NCI-H2081 (cell line): Measurements from ENCODE around the gene NCS1.
"Not testable (repeated sequence)": the region's sequence is repeated elsewhere in the genome, so short reads cannot be mapped to it uniquely, and the experiment has no call there.

ENCODE experiments used
- DNase-seq, 2 experiments: peaks; one replicate each; lab custom pipeline; 2025; lab: John Stamatoyannopoulos, UW

The NCS1 gene

DNA sequence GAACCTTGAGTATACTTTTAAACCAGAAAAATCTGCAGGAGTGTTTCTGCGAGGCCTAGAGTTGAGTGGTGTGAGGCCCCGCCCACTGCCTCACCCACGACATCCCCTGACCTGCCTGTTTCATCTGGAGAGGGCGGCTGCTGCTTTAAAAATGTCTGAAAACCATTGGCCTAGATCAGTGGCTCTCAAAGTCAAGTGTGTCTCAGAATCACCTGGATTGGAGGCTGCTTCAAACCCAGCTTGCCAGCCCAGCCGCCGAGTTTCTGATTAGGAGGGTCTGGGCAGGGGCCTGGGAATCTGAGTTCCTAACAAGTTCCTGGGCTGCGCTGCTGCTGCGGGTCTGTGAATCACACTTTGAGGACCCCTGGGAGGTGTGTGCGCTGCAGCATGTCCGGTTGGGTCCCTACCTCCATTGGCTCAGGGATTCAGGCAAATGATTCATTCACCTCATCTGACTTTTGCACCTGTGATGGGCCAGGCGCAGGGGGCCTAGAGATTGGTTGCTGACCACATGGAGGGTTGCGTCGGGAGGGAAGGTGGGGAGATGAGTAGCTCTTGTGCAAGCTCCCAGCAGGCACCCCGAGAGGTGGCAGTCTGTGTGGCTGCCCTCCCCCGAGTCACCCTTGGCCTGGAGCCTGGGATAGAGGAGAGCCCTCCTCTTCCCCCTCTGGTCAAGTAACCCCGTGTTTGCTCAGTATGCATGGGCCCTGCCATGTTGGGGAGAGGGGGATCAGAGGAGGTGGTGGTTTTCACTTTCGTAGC lies 65.7 kb downstream of the NCS1 start:
- DNase-seq, result no peak

DNA sequence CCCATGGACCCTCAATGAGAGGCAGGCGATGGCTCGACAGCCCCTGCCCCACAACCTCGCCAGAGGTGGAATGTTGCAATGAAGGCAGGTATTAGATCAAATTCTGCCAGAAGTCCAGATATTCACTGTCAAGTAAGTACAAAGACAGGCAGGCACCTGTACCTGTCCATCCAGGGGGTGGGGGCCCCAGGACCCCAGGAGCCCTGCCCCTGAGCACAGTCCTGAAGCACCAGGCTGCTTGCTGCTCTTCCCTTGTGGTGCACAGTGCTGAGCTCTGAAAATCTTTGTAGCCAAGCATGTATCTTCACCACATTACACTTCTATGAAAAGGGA lies 67.1 kb downstream of the NCS1 start:
- DNase-seq, result no peak

GRCh38 chr9:130239741-130240241 lies 67.6 kb downstream of the NCS1 start:
- no peak for DNase-seq

DNA sequence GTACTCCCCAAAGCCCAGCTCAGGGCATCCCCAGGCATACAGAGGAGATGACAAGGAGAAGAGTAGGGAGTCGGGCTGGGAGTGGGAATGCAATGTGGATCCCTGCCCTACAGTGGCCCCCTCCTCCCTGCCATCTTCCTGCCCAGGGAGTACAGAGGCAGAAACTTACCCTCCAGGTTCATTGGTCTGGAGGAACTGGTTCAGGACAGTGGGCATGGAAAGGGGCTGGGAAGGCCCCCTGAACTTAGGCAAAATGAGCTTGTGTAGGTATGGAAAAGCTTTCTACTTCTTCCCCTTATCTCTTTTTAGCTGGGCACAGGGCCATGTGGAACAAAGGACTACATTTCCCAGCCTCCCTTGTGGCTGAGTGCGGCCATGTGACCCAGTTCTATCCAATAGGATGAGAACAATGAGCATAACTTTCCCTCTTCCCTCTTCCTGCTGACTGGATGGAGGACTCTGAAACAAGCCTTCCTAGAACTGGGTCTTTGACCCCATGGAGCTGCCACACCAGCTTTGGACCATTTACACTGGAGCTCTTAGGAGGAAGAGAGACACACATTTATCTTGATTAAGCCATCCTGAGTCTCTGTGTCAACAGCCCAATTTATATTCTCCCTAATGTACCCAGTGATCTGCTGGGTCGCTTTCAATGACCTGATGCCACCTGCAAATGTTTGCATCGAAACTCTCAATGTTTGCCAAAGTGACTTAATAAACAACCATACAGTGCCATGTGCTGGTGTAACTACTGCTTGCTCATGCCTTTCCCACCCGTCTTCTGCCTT lies 68.4 kb downstream of the NCS1 start:
- peak; percentile 45 to 53 for DNase-seq

- DNase-seq, result no peak
These were observed 69.0 kb downstream of the NCS1 start for GRCh38 chr9:130241198-130241535.

DNA sequence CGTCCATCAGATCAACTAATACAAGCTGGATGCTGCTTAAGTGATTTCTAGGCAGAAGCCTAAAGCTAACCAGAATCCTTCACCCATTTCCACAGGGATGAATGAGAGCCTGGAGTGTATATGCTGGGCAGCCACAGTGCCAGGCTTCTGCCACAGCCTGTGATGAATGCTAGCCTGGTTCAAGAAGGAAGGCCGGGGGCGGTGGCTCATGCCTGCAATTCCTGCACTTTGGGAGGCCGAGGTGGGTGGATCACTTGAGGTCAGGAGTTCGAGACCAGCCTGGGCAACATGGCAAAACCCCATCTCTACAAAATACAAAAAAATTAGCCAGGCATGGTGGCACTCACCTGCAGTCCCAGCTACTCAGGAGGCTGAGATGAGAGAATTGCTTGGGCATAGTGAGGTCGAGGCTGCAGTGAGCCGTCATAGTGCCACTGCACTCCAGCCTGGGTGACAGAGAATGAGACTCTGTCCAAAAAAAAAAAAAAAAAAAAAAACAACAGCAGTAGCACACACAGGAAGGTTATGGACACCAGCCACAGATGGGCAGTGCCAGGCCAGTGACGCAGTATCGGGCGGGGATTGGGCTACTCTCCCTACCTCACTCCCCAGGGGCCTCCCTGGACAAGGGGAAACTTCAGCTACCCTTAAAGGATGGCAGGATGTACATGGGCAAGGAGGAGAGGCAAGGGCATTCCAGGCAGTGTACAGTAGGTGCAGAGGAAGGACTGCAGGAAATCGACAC lies 70.2 kb downstream of the NCS1 start:
- DNase-seq, result no peak

GRCh38 chr9:130243015-130243881 lies 71.0 kb downstream of the NCS1 start:
- DNase-seq, result peak; percentile 47 to 61

GRCh38 chr9:130243882-130244170 lies 71.6 kb downstream of the NCS1 start:
- DNase-seq, result no peak

GRCh38 chr9:130244548-130245165 lies 72.5 kb downstream of the NCS1 start:
- no peak for DNase-seq

DNA sequence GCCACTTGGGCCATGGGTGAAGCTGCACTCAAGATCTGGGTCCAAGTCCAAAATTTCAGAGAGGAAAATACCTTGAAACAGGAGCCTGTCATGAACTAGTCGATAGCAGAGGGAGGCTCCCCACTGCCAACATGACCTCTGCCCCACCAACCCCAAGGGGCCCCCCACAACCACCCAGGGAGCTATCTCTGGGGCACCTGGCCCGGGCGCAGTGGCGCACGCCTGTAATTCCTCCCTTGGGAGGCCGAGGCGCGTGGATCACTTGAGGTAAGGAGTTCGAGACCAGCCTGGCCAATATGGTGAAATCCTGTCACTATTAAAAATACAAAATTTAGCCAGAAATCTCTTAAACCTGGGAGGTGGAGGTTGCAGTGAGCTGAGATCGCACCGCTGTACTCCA lies 73.3 kb downstream of the NCS1 start:
- DNase-seq, result no peak

- no peak for DNase-seq
These were observed 73.9 kb downstream of the NCS1 start for GRCh38 chr9:130246126-130246525.

GRCh38 chr9:130254747-130255630 lies 82.8 kb downstream of the NCS1 start:
- DNase-seq, result no peak

GRCh38 chr9:130255631-130256134 lies 83.5 kb downstream of the NCS1 start:
- no peak for DNase-seq

- no peak for DNase-seq
These were observed 84.4 kb downstream of the NCS1 start for GRCh38 chr9:130256644-130257043.

DNA sequence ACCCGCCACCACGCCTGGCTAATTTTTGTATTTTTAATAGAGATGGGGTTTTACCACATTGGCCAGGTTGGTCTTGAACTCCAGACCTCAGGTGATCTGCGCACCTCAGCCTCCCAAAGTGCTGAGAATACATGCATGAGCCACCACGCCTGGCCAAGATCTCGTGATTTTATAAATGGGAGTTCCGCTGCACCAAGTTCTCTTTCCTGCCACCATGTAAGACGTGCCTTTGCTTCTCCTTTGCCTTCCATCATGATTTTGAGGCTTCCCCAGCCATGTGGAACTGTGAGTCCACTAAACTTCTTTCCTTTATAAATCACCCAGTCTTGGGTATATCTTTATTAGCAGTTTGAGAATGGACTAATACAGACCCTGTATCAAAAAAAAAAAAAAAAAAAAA lies 85.9 kb downstream of the NCS1 start:
- not testable (repeated sequence) for DNase-seq

GRCh38 chr9:130259044-130259443 lies 86.8 kb downstream of the NCS1 start:
- DNase-seq, result no peak

GRCh38 chr9:130260816-130261765 lies 88.9 kb downstream of the NCS1 start:
- DNase-seq, result no peak

DNA sequence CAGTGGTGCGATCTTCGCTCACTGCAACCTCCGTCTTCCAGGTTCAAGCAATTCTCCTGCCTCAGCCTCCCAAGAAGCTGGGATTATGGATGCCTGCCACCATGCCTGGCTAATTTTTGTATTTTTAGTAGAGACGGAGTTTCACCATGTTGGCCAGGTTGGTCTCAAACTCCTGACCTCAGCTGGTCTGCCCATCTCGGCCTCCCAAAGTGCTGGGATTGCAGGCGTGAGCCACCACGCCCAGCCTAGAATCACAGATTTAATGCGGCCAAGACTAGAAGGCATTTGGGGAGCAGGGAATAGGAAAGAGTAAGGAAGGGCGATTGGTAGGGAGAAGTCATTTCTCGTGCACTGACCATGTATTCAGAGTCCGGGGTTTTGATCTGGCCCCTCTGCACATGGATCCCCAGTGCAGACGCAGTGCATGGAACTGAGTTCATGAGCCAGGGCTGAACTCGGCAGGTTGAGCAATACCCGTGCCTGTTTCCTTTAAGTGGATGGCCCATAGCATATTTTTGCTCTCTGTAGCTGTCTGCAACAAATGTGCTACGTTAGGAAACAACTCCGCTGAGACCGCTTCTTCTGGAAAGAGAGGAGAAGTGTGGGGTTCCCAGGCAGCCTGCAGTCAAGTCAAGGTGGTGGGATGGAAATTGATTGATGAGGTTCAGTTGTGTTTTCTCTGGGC lies 90.0 kb downstream of the NCS1 start:
- no peak for DNase-seq

DNA sequence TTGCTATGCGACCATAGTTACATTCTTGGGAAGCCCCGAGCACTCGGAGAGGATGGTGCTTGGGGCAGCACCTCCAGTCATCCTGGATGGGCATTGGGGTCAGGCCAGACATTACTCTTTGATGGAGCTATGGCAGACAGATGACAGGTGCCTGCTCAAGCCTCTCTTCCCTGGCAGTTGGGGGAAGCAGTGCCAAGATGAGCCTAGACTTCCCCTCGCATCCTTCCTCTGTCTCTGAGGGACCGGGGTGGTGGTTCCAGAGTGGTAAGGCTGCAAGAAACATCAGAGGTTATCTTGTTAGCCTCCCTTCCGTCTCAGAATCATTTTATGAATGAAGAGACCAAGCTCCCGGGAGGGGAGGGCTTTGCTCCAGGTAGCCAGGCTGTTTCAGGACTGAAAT lies 90.6 kb downstream of the NCS1 start:
- DNase-seq, result no peak
